Measurements from ENCODE around the gene SEC14L5. TPM values are rescaled to one million over a fixed set of nuclear protein-coding genes. Genes with fewer than 3 reads are reported as not detected.

The SEC14L5 gene
- 2.1 to 2.4 TPM (median 2.3 TPM) in 3 replicates for total RNA-seq (2021)
- Bru-seq, nascent RNA = percentile 31 among the genes with signal in this experiment
- long read RNA-seq, experiment 1, partial matches to known transcripts = 3 of 10 reads
- long read RNA-seq, experiment 1, other reads (novel, unspliced or antisense) = 7 of 10 reads
- long read RNA-seq, experiment 2 = 0 reads
- long read RNA-seq, experiment 3, partial matches to known transcripts = 0 of 1 reads
- long read RNA-seq, experiment 3, other reads (novel, unspliced or antisense) = 1 of 1 reads

DNA sequence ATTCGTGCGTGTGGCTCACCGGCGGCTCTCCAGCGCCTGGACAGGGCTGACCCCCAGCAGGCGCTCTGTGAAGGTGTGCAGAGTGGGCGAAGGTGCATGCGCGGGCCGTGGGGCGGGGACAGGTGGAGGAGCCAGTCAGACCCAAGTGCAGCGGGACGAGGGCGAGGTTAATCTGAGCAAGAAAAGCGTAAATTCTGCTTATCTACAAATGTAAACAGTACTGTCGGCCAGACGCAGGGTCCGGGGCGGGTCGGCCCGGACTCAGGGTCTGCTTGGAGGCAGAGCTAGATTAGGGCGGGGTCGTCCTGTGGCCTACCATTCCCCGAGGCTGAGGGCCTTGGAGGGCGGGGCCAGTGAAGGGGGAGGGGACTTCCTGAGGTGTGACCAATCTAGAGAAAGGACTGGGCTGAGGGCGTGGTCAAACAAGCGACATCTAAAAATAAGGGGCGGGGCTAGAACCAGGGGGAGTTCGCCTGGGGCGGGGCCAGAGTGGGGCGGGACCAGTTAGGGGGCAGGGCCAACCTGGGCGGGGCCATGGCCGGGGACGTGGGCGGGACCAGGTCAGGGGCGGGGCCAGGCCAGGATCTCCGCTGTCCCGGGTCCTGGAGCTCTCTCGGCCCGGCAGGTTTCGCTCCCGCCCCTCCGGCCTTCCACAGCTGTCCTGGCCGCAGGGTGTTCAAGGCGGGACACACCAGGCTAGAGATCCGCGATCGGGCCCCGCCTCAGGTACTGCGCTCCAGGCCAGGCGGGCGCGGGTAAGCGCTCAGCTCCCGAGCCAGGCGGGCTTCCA is at the start of gene SEC14L5:
SEC14L5 (plus strand) TSS at position 611 of the 790 bp plus-strand sequence. CDS start 994 bp downstream, outside the sequence.
- ChIA-PET POLR2A (interaction anchor here (0.6 to 1.3 kb wide), 9 partner anchors 9 to 223 kb away, joined by 3 to 6 read pairs (median 3); partner anchors contain the start of gene DNAAF8), CTCF (interaction anchor here (0.6 to 6.0 kb wide), 34 partner anchors 9 to 340 kb away, joined by 3 to 46 read pairs (median 4); partner anchors contain the start of genes ANKS3, DNAAF8, GLYR1 and PPL)
- Mint-ChIP-seq H3K27ac (peak within 1 kb of the TSS; percentile 87), H3K4me3 (peak within 1 kb of the TSS; percentile 89), H3K4me1 (peaks cover 20% of the 10 kb centered on the region), H3K9me3 (no peaks in the 10 kb centered on the region), H3K27me3 (ENCODE audit: low read depth) (peaks cover 13% of the 10 kb centered on the region), H3K36me3 (no peaks in the 10 kb centered on the region)
- DNase-seq (ENCODE audit: low spot score) = peak; percentile 100
- ATAC-seq = peak; percentile 95
- TF ChIP-seq GRHL2 (CRISPR knock-in tag; IDR thresholded peaks at IDR 0.05; ENCODE audit: insufficient replicate concordance, severe bottlenecking) (no peak), GTF2I (CRISPR knock-in tag; conservative IDR thresholded peaks at IDR 0.05) (peak; percentile 95), GABPB1 (CRISPR knock-in tag; IDR thresholded peaks at IDR 0.05) (peak; percentile 43; the same call in 1 of the 2 replicates), MXD4 (CRISPR knock-in tag; IDR thresholded peaks at IDR 0.05; ENCODE audit: borderline replicate concordance) (no peak), SP1 (CRISPR knock-in tag; conservative IDR thresholded peaks at IDR 0.05) (peak; percentile 90), NFE2L1 (CRISPR knock-in tag; IDR thresholded peaks at IDR 0.05) (0 out of 2 replicates have a peak, but pooled peaks have one; percentile 46), FOXK1 (CRISPR knock-in tag; IDR thresholded peaks at IDR 0.05) (peak; percentile 83; the same call in 1 of the 2 replicates)
- TF ChIP-seq, protein P1, sequence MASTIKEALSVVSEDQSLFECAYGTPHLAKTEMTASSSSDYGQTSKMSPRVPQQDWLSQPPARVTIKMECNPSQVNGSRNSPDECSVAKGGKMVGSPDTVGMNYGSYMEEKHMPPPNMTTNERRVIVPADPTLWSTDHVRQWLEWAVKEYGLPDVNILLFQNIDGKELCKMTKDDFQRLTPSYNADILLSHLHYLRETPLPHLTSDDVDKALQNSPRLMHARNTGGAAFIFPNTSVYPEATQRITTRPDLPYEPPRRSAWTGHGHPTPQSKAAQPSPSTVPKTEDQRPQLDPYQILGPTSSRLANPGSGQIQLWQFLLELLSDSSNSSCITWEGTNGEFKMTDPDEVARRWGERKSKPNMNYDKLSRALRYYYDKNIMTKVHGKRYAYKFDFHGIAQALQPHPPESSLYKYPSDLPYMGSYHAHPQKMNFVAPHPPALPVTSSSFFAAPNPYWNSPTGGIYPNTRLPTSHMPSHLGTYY (CRISPR knock-in tag; IDR thresholded peaks at IDR 0.05) = no peak
- TF ChIP-seq, protein P2, sequence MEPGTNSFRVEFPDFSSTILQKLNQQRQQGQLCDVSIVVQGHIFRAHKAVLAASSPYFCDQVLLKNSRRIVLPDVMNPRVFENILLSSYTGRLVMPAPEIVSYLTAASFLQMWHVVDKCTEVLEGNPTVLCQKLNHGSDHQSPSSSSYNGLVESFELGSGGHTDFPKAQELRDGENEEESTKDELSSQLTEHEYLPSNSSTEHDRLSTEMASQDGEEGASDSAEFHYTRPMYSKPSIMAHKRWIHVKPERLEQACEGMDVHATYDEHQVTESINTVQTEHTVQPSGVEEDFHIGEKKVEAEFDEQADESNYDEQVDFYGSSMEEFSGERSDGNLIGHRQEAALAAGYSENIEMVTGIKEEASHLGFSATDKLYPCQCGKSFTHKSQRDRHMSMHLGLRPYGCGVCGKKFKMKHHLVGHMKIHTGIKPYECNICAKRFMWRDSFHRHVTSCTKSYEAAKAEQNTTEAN (CRISPR knock-in tag; IDR thresholded peaks at IDR 0.05) = peak; percentile 97; the same call in 1 of the 2 replicates
- TF ChIP-seq, protein P3, sequence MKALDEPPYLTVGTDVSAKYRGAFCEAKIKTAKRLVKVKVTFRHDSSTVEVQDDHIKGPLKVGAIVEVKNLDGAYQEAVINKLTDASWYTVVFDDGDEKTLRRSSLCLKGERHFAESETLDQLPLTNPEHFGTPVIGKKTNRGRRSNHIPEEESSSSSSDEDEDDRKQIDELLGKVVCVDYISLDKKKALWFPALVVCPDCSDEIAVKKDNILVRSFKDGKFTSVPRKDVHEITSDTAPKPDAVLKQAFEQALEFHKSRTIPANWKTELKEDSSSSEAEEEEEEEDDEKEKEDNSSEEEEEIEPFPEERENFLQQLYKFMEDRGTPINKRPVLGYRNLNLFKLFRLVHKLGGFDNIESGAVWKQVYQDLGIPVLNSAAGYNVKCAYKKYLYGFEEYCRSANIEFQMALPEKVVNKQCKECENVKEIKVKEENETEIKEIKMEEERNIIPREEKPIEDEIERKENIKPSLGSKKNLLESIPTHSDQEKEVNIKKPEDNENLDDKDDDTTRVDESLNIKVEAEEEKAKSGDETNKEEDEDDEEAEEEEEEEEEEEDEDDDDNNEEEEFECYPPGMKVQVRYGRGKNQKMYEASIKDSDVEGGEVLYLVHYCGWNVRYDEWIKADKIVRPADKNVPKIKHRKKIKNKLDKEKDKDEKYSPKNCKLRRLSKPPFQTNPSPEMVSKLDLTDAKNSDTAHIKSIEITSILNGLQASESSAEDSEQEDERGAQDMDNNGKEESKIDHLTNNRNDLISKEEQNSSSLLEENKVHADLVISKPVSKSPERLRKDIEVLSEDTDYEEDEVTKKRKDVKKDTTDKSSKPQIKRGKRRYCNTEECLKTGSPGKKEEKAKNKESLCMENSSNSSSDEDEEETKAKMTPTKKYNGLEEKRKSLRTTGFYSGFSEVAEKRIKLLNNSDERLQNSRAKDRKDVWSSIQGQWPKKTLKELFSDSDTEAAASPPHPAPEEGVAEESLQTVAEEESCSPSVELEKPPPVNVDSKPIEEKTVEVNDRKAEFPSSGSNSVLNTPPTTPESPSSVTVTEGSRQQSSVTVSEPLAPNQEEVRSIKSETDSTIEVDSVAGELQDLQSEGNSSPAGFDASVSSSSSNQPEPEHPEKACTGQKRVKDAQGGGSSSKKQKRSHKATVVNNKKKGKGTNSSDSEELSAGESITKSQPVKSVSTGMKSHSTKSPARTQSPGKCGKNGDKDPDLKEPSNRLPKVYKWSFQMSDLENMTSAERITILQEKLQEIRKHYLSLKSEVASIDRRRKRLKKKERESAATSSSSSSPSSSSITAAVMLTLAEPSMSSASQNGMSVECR (CRISPR knock-in tag; IDR thresholded peaks at IDR 0.05; ENCODE audit: borderline replicate concordance) = 0 out of 2 replicates have a peak, but pooled peaks have one; percentile 20

DNA sequence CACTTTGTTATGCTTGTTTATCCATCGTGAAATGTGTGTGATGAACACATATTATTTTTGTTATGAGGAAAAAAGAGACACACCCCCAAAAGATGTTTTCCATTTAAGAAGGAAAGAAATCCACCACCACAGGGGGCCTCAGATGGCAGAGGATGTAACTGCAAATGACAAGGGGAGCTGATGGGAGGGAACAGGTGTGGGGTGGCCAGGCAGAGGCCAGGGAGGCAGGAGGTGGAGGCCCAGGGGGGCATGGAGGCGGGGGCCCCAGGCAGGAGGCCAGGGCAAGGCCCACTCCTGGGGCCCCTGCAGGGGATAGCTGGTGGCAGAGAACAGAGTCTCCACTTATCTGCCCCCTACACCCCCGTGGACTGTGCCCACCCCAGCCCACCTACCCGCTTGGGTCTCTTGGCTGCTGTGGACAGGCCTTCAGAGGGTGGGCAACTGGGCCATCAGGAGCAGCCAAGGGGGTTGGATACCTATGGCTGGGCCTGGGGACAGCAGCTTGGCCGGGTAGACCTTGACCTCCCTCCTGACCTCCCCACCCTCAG is 49.2 kb upstream of the SEC14L5 start:
- Mint-ChIP-seq H3K4me3 (no peak overlapping the region), H3K27me3 (ENCODE audit: low read depth) (no peaks in the 10 kb centered on the region), H3K36me3 (no peaks in the 10 kb centered on the region), H3K27ac (no peak overlapping the region), H3K4me1 (0 out of 2 replicates have a peak, but pooled peaks cover 3% of the 10 kb centered on the region), H3K9me3 (no peaks in the 10 kb centered on the region)
- POLR2A ChIA-PET = no interaction called here
- CTCF ChIA-PET = interaction anchor here (1.9 kb wide), 1 partner anchor 47 kb away, joined by 4 read pairs; no protein-coding TSS in a partner anchor
- ATAC-seq (no peak), DNase-seq (ENCODE audit: low spot score) (no peak)
- no peak for TF ChIP-seq JAZF1 (CRISPR knock-in tag; IDR thresholded peaks at IDR 0.05)
- no peak for TF ChIP-seq ZNF671 (CRISPR knock-in tag; IDR thresholded peaks at IDR 0.05)
- TF ChIP-seq, protein P4, sequence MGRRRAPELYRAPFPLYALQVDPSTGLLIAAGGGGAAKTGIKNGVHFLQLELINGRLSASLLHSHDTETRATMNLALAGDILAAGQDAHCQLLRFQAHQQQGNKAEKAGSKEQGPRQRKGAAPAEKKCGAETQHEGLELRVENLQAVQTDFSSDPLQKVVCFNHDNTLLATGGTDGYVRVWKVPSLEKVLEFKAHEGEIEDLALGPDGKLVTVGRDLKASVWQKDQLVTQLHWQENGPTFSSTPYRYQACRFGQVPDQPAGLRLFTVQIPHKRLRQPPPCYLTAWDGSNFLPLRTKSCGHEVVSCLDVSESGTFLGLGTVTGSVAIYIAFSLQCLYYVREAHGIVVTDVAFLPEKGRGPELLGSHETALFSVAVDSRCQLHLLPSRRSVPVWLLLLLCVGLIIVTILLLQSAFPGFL (CRISPR knock-in tag; IDR thresholded peaks at IDR 0.05; ENCODE audit: borderline replicate concordance) = no peak
- TF ChIP-seq ZNF423 (CRISPR knock-in tag; IDR thresholded peaks at IDR 0.05) = no peak
- no peak for TF ChIP-seq FOXP1 (CRISPR knock-in tag; IDR thresholded peaks at IDR 0.05; ENCODE audit: borderline replicate concordance)
- TF ChIP-seq ATF1 (CRISPR knock-in tag; IDR thresholded peaks at IDR 0.05) = no peak
- TF ChIP-seq SP1 (CRISPR knock-in tag; conservative IDR thresholded peaks at IDR 0.05) = no peak
- TF ChIP-seq ZNF263 (CRISPR knock-in tag; IDR thresholded peaks at IDR 0.05; ENCODE audit: low read depth) = no peak
- TF ChIP-seq, protein P5, sequence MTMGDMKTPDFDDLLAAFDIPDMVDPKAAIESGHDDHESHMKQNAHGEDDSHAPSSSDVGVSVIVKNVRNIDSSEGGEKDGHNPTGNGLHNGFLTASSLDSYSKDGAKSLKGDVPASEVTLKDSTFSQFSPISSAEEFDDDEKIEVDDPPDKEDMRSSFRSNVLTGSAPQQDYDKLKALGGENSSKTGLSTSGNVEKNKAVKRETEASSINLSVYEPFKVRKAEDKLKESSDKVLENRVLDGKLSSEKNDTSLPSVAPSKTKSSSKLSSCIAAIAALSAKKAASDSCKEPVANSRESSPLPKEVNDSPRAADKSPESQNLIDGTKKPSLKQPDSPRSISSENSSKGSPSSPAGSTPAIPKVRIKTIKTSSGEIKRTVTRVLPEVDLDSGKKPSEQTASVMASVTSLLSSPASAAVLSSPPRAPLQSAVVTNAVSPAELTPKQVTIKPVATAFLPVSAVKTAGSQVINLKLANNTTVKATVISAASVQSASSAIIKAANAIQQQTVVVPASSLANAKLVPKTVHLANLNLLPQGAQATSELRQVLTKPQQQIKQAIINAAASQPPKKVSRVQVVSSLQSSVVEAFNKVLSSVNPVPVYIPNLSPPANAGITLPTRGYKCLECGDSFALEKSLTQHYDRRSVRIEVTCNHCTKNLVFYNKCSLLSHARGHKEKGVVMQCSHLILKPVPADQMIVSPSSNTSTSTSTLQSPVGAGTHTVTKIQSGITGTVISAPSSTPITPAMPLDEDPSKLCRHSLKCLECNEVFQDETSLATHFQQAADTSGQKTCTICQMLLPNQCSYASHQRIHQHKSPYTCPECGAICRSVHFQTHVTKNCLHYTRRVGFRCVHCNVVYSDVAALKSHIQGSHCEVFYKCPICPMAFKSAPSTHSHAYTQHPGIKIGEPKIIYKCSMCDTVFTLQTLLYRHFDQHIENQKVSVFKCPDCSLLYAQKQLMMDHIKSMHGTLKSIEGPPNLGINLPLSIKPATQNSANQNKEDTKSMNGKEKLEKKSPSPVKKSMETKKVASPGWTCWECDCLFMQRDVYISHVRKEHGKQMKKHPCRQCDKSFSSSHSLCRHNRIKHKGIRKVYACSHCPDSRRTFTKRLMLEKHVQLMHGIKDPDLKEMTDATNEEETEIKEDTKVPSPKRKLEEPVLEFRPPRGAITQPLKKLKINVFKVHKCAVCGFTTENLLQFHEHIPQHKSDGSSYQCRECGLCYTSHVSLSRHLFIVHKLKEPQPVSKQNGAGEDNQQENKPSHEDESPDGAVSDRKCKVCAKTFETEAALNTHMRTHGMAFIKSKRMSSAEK (CRISPR knock-in tag; IDR thresholded peaks at IDR 0.05; ENCODE audit: borderline replicate concordance) = no peak
